NCI-H2196 (cell line): ENCODE measurements around the gene RAB7A.

Experiments
- DNase-seq: peaks from one replicate; lab custom pipeline; 2025; ENCODE audit not compliant: unreplicated experiment; lab: John Stamatoyannopoulos, UW

Gene RAB7A

GRCh38 chr3:128787256-128788253 is 61.6 kb downstream of the RAB7A start:
- peak; percentile 34 for DNase-seq

GRCh38 chr3:128788268-128788869 is 62.4 kb downstream of the RAB7A start:
- no peak for DNase-seq

- DNase-seq: no peak
These were observed 68.2 kb downstream of the RAB7A start for GRCh38 chr3:128794067-128794768.

GRCh38 chr3:128794770-128795649 is 69.0 kb downstream of the RAB7A start:
- peak; percentile 72 for DNase-seq

- DNase-seq: no peak
These were observed 73.7 kb downstream of the RAB7A start for GRCh38 chr3:128799653-128800052.

- DNase-seq: no peak
These were observed 74.5 kb downstream of the RAB7A start for GRCh38 chr3:128800241-128801187.

GRCh38 chr3:128801779-128802380 is 75.9 kb downstream of the RAB7A start:
- DNase-seq: no peak

GRCh38 chr3:128803307-128803706 is 77.3 kb downstream of the RAB7A start:
- no peak for DNase-seq

- DNase-seq: peak; percentile 63
These were observed 78.2 kb downstream of the RAB7A start for GRCh38 chr3:128804017-128804810.

GRCh38 chr3:128804811-128805155 is 78.8 kb downstream of the RAB7A start:
- no peak for DNase-seq

GRCh38 chr3:128805772-128806171 is 79.8 kb downstream of the RAB7A start:
- DNase-seq: no peak

GRCh38 chr3:128806588-128806987 is 80.6 kb downstream of the RAB7A start:
- no peak for DNase-seq

GRCh38 chr3:128807186-128807830 is 81.3 kb downstream of the RAB7A start:
- DNase-seq: no peak

- no peak for DNase-seq
These were observed 82.7 kb downstream of the RAB7A start for GRCh38 chr3:128808672-128809071.

- DNase-seq: no peak
These were observed 87.1 kb downstream of the RAB7A start for GRCh38 chr3:128813097-128813496.

- no peak for DNase-seq
These were observed 88.1 kb downstream of the RAB7A start for GRCh38 chr3:128814060-128814459.

- DNase-seq: no peak
These were observed 88.7 kb downstream of the RAB7A start for GRCh38 chr3:128814519-128815317.
